Fibroblast of lung (primary cell): ENCODE data around the gene CXCR3. TPM values are rescaled to one million over a fixed set of nuclear protein-coding genes. Genes with fewer than 3 reads are reported as not detected.

Experiments used
- DNase-seq, 2 donors: peaks; one replicate each; pipeline versions ENCODE4 v3.0.0 to v3.0.0-alpha.2; 2010; ENCODE audit warnings: low read depth in 2 of 2
- H2AFZ ChIP-seq: 2 replicates; pipeline ENCODE4 v1.5.1; 2012; ENCODE audit warnings: low read length, control low read depth, inconsistent platforms
- H3K27ac ChIP-seq: 2 replicates; pipeline ENCODE4 v1.5.1; 2011; ENCODE audit warnings: low read length, control low read depth; ENCODE audit not compliant: insufficient read depth
- H3K27me3 ChIP-seq: 2 replicates; pipeline ENCODE4 v1.5.1; 2011; ENCODE audit warnings: mild to moderate bottlenecking, low read length; ENCODE audit not compliant: control insufficient read depth, insufficient read depth
- H3K36me3 ChIP-seq: 2 replicates; pipeline ENCODE4 v1.5.1; 2011; ENCODE audit warnings: low read length; ENCODE audit not compliant: control insufficient read depth, insufficient read depth
- H3K4me1 ChIP-seq: 2 replicates; pipeline ENCODE4 v1.5.1; 2011; ENCODE audit warnings: low read length; ENCODE audit not compliant: control insufficient read depth, insufficient read depth; ENCODE audit errors: extremely low read depth
- H3K4me2 ChIP-seq: 2 replicates; pipeline ENCODE4 v1.5.1; 2011; ENCODE audit warnings: low read length, control low read depth; ENCODE audit not compliant: insufficient read depth; ENCODE audit errors: extremely low read depth
- H3K4me3 ChIP-seq, 4 experiments: fragments of 200-600 bp in 1 of 4; sonication (generic) in 1 of 4; replicated peaks in 1 of 4; 2 replicates each; pipeline ENCODE4 v1.5.1; 2011 to 2016; ENCODE audit warnings: low read length in 4 of 4, low read depth in 3 of 4, mild to moderate bottlenecking in 3 of 4, control low read depth in 2 of 4, inconsistent platforms in 1 of 4, mixed read lengths in 1 of 4; ENCODE audit not compliant: insufficient read depth in 1 of 4; ENCODE audit errors: control extremely low read depth in 1 of 4
- H3K79me2 ChIP-seq: 2 replicates; pipeline ENCODE4 v1.5.1; 2012; ENCODE audit warnings: mild to moderate bottlenecking, low read length, inconsistent platforms; ENCODE audit not compliant: control insufficient read depth, insufficient read depth
- H3K9ac ChIP-seq: 2 replicates; pipeline ENCODE4 v1.5.1; 2011; ENCODE audit warnings: mild to moderate bottlenecking, low read length, control low read depth; ENCODE audit not compliant: insufficient read depth
- H3K9me3 ChIP-seq: 2 replicates; pipeline ENCODE4 v1.5.1; 2012; ENCODE audit warnings: low read depth, low read length; ENCODE audit not compliant: control insufficient read depth, insufficient read depth
- H4K20me1 ChIP-seq: 2 replicates; pipeline ENCODE4 v1.5.1; 2011; ENCODE audit warnings: low read length; ENCODE audit not compliant: control insufficient read depth, insufficient read depth; ENCODE audit errors: extremely low read depth
- CTCF ChIP-seq, 2 donors: IDR thresholded peaks in 1 of 2; conservative IDR thresholded peaks in 1 of 2; 1 replicate in 1 of 2; 2 replicates in 1 of 2; pipeline ENCODE4 v1.5.1; 2011 to 2012; ENCODE audit warnings: low read length in 2 of 2, control low read depth in 1 of 2, inconsistent platforms in 1 of 2, low read depth in 1 of 2, mild to moderate bottlenecking in 1 of 2
- EZH2 ChIP-seq: IDR thresholded peaks from 2 replicates; pipeline ENCODE4 v1.5.1; 2012; ENCODE audit warnings: low read length, control low read depth, mild to moderate bottlenecking; ENCODE audit errors: missing control alignments
- polyA plus RNA-seq, 2 donors: library from polyadenylated mRNA; depleted of rRNA in 1 of 2; stranded (reverse) in 1 of 2; unstranded in 1 of 2; fragments of >200 nt; gene quantifications; 2 replicates each; pipeline ENCODE4 v1.2.1, GENCODE V29; 2011 to 2012; ENCODE audit warnings: missing spikeins in 1 of 2
- total RNA-seq: library from RNA; depleted of rRNA; stranded (reverse); fragments of >200 nt; gene quantifications from 2 replicates; pipeline ENCODE4 v1.2.1, GENCODE V29; 2014

The CXCR3 gene
- total and polyA plus RNA-seq, 2 donors (not counting 1 experiment from before 2014, with no cell fraction given) = not detected

GRCh38 chrX:71640002-71640401 lies 21.7 kb upstream of the CXCR3 start:
- H3K4me2 ChIP-seq = no peak overlapping the region
- no peak overlapping the region for H3K4me3 ChIP-seq
- no peak for DNase-seq
- no peak overlapping the region for H3K9ac ChIP-seq
- no peaks in the 10 kb centered on the region for H3K79me2 ChIP-seq
- no peak overlapping the region for H3K27ac ChIP-seq
- H3K4me1 ChIP-seq = no peaks in the 10 kb centered on the region
- TF ChIP-seq EZH2 (no peak), CTCF (conservative IDR thresholded peaks at IDR 0.05 in 1 of 2, IDR thresholded peaks at IDR 0.05 in 1 of 2; ENCODE audit: low read depth in 1 of 2, low read length in 2 of 2) (no peak)
- no peaks in the 10 kb centered on the region for H3K27me3 ChIP-seq
- H3K9me3 ChIP-seq = no peaks in the 10 kb centered on the region
- no peaks in the 10 kb centered on the region for H4K20me1 ChIP-seq
- no peak overlapping the region for H2AFZ ChIP-seq
- H3K36me3 ChIP-seq = no peaks in the 10 kb centered on the region

DNA sequence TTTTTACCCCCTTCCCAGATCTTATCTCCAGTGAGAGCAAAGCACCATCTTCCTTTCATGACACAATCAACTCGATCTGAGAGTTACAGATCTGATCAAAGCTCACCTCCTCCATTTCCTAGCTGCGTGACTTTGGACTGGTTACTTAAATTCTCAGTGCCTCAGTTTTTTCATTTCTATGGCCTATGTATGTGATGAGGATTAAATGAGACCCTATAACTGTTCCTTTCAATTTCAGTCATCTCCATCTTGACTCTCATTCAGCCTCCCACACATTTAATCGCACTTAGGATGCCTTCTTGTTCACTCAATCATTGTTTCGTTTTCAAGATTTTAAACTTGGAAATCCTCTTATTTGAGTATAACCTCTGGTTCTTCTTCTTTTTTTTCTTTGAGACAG lies 20.1 kb upstream of the CXCR3 start:
- Histone ChIP-seq H3K36me3 (no peaks in the 10 kb centered on the region), H3K27ac (no peak overlapping the region), H3K9ac (no peak overlapping the region), H3K27me3 (no peaks in the 10 kb centered on the region), H3K4me2 (peak overlapping the region; percentile 25), H4K20me1 (no peaks in the 10 kb centered on the region), H3K9me3 (no peaks in the 10 kb centered on the region), H3K4me3 (no peak overlapping the region), H3K4me1 (no peaks in the 10 kb centered on the region), H2AFZ (no peak overlapping the region), H3K79me2 (no peaks in the 10 kb centered on the region)
- no peak for TF ChIP-seq CTCF (conservative IDR thresholded peaks at IDR 0.05 in 1 of 2, IDR thresholded peaks at IDR 0.05 in 1 of 2; ENCODE audit: low read depth in 1 of 2, low read length in 2 of 2)
- TF ChIP-seq EZH2 = no peak
- DNase-seq = no peak

GRCh38 chrX:71637848-71638247 lies 19.5 kb upstream of the CXCR3 start:
- Histone ChIP-seq H2AFZ (no peak overlapping the region), H3K4me1 (no peaks in the 10 kb centered on the region), H4K20me1 (no peaks in the 10 kb centered on the region), H3K4me3 (peak overlapping the region in 1 of 4 experiments; percentile 17), H3K4me2 (peak overlapping the region; percentile 25), H3K36me3 (no peaks in the 10 kb centered on the region), H3K79me2 (no peaks in the 10 kb centered on the region), H3K27ac (no peak overlapping the region), H3K9me3 (no peaks in the 10 kb centered on the region), H3K27me3 (no peaks in the 10 kb centered on the region), H3K9ac (no peak overlapping the region)
- TF ChIP-seq EZH2 (no peak), CTCF (conservative IDR thresholded peaks at IDR 0.05 in 1 of 2, IDR thresholded peaks at IDR 0.05 in 1 of 2; ENCODE audit: low read depth in 1 of 2, low read length in 2 of 2) (no peak)
- peak; percentile 12 to 36 for DNase-seq
